Naive thymus-derived CD8-positive, alpha-beta T cell (primary cell): Measurements from ENCODE around the gene PNO1. TPM values are rescaled to one million over a fixed set of nuclear protein-coding genes. Genes with fewer than 3 reads are reported as not detected.

Experiments used
- ATAC-seq, 2 donors: fragments of 150-1000 bp; cut with Tn5 transposase in 1 of 2; sonication (Bioruptor Pico), chemical (Tn5 transposase) in 1 of 2; 1 replicate in 1 of 2; 2 replicates in 1 of 2; pipeline ENCODE4 v1.10.0; 2021; ENCODE audit warnings: mild to moderate bottlenecking in 2 of 2, moderate library complexity in 2 of 2
- POLR2A ChIA-PET: fragments of 350-600 bp; sonication (Branson Sonifier 250); formaldehyde crosslinking; loops from one replicate; lab custom pipeline; 2021; ENCODE audit warnings: antibody characterized with exemption; lab: Charles Lee
- DNase-seq, 10 donors: peaks; one replicate each; pipeline versions ENCODE4 v3.0.0 to v3.0.0-alpha.2; 2020 to 2022
- H3K27ac Mint-ChIP-seq, 10 donors: one replicate each; pipeline ENCODE4 v1.8.0; 2020 to 2022; ENCODE audit warnings: mild to moderate bottlenecking in 10 of 10, mixed read lengths in 10 of 10, moderate library complexity in 4 of 10, inconsistent platforms in 1 of 10
- H3K27me3 Mint-ChIP-seq, 5 donors: one replicate each; pipeline ENCODE4 v1.8.0; 2021 to 2022; ENCODE audit warnings: mixed read lengths in 5 of 5
- H3K36me3 Mint-ChIP-seq, 3 donors: one replicate each; pipeline ENCODE4 v1.8.0; 2020 to 2022; ENCODE audit warnings: mixed read lengths in 3 of 3, mild to moderate bottlenecking in 2 of 3, inconsistent platforms in 1 of 3
- H3K4me1 Mint-ChIP-seq, 4 donors: one replicate each; pipeline ENCODE4 v1.8.0; 2021 to 2022; ENCODE audit warnings: mixed read lengths in 4 of 4
- H3K4me3 Mint-ChIP-seq, 10 donors: one replicate each; pipeline ENCODE4 v1.8.0; 2020 to 2022; ENCODE audit warnings: mild to moderate bottlenecking in 10 of 10, mixed read lengths in 10 of 10, moderate library complexity in 6 of 10, inconsistent platforms in 1 of 10
- H3K9me3 Mint-ChIP-seq, 9 donors: one replicate each; pipeline ENCODE4 v1.8.0; 2020 to 2022; ENCODE audit warnings: mixed read lengths in 9 of 9, mild to moderate bottlenecking in 3 of 9, inconsistent platforms in 1 of 9, moderate library complexity in 1 of 9
- polyA plus RNA-seq, 3 donors: library from polyadenylated mRNA; unstranded; fragments of 300-500 nt; fragmentation: Illumina TruSeq; gene quantifications; one replicate each; pipeline ENCODE4 v1.2.3, GENCODE V29; 2021
- total RNA-seq, 8 experiments: library from RNA in 2 of 8; stranded (reverse) in 2 of 8; gene quantifications; one replicate each; pipeline ENCODE4 v1.2.3 and lab custom pipeline; 2021 to 2026

The PNO1 gene
- total and polyA plus RNA-seq, 5 experiments from 2014 or later: 11.8 to 24.5 (median 19.6) TPM

DNA sequence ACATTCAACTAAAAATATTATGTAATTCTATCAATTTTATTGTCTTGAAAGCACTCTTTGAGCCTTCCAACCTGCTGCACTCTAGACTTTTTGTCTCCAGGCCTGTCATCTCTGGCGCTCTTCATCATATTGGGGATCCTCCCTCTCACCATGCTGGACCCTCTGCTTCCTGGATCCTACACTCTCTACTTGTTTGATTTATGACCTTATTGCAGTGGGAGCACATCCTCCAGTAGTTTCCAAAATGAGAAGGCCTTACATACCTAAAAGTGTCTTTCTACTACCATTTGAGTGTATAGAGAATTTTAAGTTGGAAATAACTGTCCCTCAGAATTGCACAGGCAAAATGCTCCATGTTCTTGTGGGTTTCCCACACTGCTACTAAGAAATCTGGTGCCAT is 25.2 kb downstream of the PNO1 start:
- Mint-ChIP-seq H3K36me3 (peaks cover 0 to 79% (median 7%) of the 10 kb centered on the region in 3 donors), H3K4me1 (peaks cover 8 to 26% (median 22%) of the 10 kb centered on the region in 4 donors), H3K4me3 (no peak overlapping the region), H3K27ac (peak overlapping the region in 9 of 10 donors; percentile 15 to 71 (median 51)), H3K9me3 (no peaks in the 10 kb centered on the region), H3K27me3 (no peaks in the 10 kb centered on the region)
- DNase-seq: no peak
- POLR2A ChIA-PET: interaction anchor here (1.2 kb wide), 1 partner anchor 13 kb away, joined by 3 read pairs; no protein-coding TSS in a partner anchor
- ATAC-seq: no peak

DNA sequence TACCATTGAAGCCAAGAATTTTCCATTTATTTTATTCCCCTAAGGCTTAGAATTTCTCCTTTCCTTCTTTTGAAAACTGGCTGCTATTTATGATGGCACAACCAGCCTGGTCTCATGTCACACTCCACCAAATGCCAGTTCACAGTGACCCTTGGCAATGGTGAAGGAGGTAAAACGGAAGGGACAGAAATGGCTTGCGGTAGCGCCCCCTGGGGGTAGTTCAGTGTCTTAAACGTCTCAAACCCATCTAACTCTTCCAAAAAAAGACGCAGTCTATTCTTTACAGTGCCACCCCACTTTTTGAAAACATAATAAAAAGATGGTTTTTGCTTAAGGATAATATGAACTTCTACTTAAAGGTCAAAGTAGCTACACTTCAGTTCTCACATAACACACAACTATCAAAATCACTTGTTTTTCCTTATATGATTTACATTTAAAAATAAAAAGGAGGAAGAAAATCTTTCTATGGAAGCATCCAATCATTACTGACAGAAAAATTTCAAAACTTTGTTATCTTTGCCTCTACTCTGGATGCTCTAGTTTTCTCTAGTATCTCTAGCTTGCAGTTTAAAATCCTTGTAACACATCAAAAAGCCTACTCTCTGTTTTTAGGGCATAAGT is 28.0 kb downstream of the PNO1 start:
- H3K4me3 Mint-ChIP-seq: no peak overlapping the region
- DNase-seq (peak; percentile 30 to 72 (median 51)), ATAC-seq (peak; percentile 61 to 78)
- peaks cover 0 to 65% (median 7%) of the 10 kb centered on the region in 3 donors for H3K36me3 Mint-ChIP-seq
- no peaks in the 10 kb centered on the region for H3K27me3 Mint-ChIP-seq
- peak overlapping the region in 6 of 10 donors; percentile 28 to 87 (median 64) for H3K27ac Mint-ChIP-seq
- H3K4me1 Mint-ChIP-seq: peaks cover 10 to 35% (median 26%) of the 10 kb centered on the region in 4 donors
- H3K9me3 Mint-ChIP-seq: no peaks in the 10 kb centered on the region
- POLR2A ChIA-PET: interaction anchor here (0.7 to 1.9 kb wide), 4 partner anchors 10 to 67 kb away, joined by 3 to 5 read pairs (median 4); partner anchors contain the start of gene PPP3R1

DNA sequence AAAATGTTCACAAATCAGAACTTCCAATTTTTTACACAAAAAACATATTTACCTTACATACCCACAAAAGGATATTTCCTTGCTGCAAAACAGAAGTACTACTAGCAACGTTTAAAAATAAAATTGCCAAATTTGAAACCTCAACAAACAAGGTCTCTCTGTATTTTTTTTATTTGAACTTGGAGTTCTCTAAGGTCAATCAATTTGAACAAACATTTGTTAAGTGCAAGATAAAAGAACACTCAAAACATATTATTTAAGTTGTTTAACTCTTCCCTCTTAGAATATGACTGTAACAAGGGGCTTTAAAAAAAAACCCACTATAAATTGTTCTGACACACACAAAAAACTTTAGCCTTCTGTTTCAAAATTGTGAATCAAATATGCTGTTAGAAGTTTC is 29.6 kb downstream of the PNO1 start:
- H3K36me3 Mint-ChIP-seq: peaks cover 0 to 49% (median 6%) of the 10 kb centered on the region in 3 donors
- POLR2A ChIA-PET: no interaction called here
- peaks cover 9 to 46% (median 38%) of the 10 kb centered on the region in 4 donors for H3K4me1 Mint-ChIP-seq
- DNase-seq (no peak), ATAC-seq (no peak)
- H3K27me3 Mint-ChIP-seq: no peaks in the 10 kb centered on the region
- peak overlapping the region in 6 of 10 donors; percentile 13 to 84 (median 34) for H3K27ac Mint-ChIP-seq
- no peaks in the 10 kb centered on the region for H3K9me3 Mint-ChIP-seq
- H3K4me3 Mint-ChIP-seq: no peak overlapping the region

DNA sequence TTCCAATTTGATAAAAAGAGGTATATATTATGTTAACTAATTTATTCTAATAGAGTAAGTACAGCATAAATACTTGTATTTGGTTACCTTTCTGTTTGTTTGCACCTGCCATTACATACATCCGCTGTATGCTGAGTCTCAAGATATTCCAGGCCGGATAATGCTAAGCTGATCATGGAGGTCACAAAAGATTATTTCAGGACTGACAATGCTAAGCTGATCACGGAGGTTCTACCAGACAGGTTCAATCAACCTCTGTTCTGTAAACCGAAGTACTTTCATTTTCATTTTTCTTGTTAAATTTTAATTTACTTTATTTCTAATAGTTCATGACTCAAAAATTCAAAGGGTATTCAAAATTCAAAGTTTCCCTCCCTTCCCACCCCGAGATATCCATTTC is 31.1 kb downstream of the PNO1 start:
- DNase-seq (no peak), ATAC-seq (no peak)
- peaks cover 0 to 37% (median 5%) of the 10 kb centered on the region in 3 donors for H3K36me3 Mint-ChIP-seq
- H3K27ac Mint-ChIP-seq: peak overlapping the region in 4 of 10 donors; percentile 7 to 53 (median 38)
- H3K9me3 Mint-ChIP-seq: no peaks in the 10 kb centered on the region
- peak overlapping the region in 3 of 10 donors; percentile 13 to 55 (median 48) for H3K4me3 Mint-ChIP-seq
- H3K4me1 Mint-ChIP-seq: peaks cover 10 to 58% (median 43%) of the 10 kb centered on the region in 4 donors
- POLR2A ChIA-PET: interaction anchor here (0.6 to 1.2 kb wide), 2 partner anchors 10 to 36 kb away, joined by 3 to 5 read pairs; no protein-coding TSS in a partner anchor
- no peaks in the 10 kb centered on the region for H3K27me3 Mint-ChIP-seq

DNA sequence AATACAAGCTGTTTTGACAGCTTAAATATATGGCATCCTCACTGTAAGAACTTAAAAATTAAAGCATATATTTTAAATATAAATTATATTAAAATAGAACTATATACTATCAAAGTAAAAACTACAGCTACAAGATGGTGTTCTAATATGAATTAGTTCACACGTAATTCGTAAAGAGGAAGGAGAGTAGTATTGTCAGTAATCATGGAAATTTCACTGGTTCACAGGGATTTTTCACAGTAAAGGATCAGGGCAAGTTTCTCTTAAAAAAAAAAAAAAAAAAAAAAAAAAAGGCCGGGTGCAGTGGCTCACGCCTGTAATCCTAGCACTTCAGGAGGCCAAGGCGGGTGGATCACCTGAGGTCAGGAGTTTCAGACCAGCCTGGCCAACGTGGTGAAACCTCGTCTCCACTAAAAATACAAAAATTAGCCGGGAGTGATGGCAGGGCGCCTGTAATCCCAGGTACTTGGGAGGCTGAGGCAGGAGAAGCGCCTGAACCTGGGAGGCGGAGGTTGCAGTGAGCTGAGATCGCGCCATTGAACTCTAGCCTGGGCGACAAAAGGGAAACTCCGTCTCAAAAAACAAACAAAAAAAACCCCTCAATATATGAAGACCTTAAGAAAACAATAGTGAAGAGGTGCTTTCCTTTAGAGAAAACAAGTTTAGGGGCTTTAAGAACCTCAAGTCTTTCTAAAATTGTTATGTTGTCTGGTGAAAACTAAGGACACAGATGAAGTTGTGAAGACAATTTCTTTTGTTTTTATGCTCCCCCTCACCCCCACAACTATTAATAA is 32.5 kb downstream of the PNO1 start:
- H3K4me3 Mint-ChIP-seq: no peak overlapping the region
- peaks cover 0 to 26% (median 5%) of the 10 kb centered on the region in 3 donors for H3K36me3 Mint-ChIP-seq
- POLR2A ChIA-PET: no interaction called here
- H3K9me3 Mint-ChIP-seq: no peaks in the 10 kb centered on the region
- DNase-seq (no peak), ATAC-seq (peak in 1 of 2 donors; percentile 42)
- peaks cover 12 to 63% (median 44%) of the 10 kb centered on the region in 4 donors for H3K4me1 Mint-ChIP-seq
- no peaks in the 10 kb centered on the region for H3K27me3 Mint-ChIP-seq
- H3K27ac Mint-ChIP-seq: peak overlapping the region in 9 of 10 donors; percentile 2 to 75 (median 66)

DNA sequence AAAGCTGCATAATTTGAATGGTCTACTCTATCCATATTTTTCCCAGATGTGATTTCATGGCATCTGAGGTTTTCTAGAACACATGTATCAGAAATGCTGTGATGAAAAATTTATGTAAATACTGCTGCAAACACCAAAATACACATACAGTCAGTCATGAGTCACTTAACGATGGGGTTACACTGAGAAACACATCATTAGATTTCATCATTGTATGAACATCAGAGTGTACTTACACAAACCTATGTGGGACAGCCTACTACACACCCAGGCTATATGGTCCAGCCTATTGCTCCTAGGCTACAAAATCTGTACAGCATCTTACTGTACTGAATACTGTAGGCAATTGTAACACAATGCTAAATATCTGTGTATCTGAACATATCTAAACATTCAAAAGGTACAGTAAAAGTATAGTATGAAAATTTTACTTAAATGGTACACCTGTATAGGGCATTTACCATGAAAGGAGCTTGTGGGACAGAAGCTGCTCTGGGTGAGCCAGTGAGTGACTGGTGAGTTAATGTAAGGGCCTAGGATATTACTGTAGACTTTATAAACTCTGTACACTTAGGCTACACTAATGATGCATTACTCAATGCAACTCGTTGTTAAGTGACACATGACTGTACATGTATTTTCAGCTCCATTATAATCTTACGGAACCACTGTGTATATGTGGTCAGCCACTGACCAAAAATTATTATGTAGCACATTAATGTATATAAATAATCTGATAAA is 33.5 kb downstream of the PNO1 start:
- H3K27ac Mint-ChIP-seq: peak overlapping the region in 6 of 10 donors; percentile 2 to 71 (median 48)
- peaks cover 11 to 68% (median 51%) of the 10 kb centered on the region in 4 donors for H3K4me1 Mint-ChIP-seq
- no peak for ATAC-seq

DNA sequence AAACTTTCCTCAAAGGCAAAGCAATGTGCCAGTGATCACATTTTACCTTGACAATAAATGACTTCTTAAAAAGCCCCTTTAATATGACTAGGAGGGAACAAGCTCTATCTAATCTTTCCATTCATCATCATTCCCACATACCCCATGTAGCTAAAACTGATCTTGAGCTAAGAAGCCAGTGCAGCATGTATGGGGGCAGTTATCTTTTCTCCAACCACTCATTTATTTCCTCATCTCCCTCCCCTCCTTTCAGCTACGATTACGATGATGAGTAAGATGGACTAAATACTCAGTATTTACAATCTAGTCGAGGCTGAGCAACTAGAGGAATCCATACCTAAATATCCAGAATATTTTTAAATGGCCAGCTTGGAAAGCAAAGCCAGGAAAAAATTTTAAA is 35.5 kb downstream of the PNO1 start:
- Mint-ChIP-seq H3K4me1 (peaks cover 14 to 68% (median 50%) of the 10 kb centered on the region in 4 donors), H3K27me3 (no peaks in the 10 kb centered on the region), H3K9me3 (no peaks in the 10 kb centered on the region), H3K4me3 (no peak overlapping the region), H3K27ac (peak overlapping the region in 4 of 10 donors; percentile 2 to 45 (median 12)), H3K36me3 (peaks cover 0 to 4% (median 0%) of the 10 kb centered on the region in 3 donors)
- DNase-seq (no peak), ATAC-seq (no peak)
- POLR2A ChIA-PET: interaction anchor here (1.0 kb wide), 1 partner anchor 59 kb away, joined by 3 read pairs; the partner anchor contains the start of gene PPP3R1

More for the DNA sequence above, 33.5 kb downstream of the PNO1 start:
- Mint-ChIP-seq H3K27me3 (no peaks in the 10 kb centered on the region), H3K4me3 (no peak overlapping the region), H3K36me3 (peaks cover 0 to 18% (median 3%) of the 10 kb centered on the region in 3 donors), H3K9me3 (no peaks in the 10 kb centered on the region)
- POLR2A ChIA-PET: no interaction called here
- no peak for DNase-seq

DNA sequence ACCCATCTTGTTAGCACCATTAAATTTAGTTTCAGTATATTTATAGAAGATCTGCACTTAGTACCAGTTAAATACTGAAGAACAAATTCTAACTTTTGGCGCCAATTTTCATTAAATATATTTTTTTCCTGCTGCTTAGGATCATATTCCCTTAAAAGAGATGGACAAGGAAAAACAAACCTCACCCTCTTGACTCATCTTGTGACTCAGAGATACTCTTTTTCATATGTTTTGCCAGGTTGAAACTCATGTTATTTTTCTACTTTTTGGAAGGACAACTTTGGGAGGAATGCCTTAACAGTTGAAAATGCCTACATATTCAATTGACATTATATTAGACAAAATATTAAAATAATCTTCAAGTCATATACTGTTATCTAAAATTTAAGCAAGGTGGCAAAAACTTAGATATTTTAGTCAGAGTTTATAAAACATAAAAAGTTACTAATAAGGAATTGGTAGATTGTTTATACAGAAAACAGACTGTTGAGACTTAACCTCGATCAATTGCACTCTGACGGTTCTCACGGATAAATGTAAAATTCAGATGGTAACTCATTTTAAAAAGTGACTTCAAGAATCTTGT is 36.2 kb downstream of the PNO1 start:
- Mint-ChIP-seq H3K27ac (peak overlapping the region in 2 of 10 donors; percentile 2 to 45), H3K4me1 (peaks cover 13 to 67% (median 49%) of the 10 kb centered on the region in 4 donors)
- POLR2A ChIA-PET: no interaction called here

DNA sequence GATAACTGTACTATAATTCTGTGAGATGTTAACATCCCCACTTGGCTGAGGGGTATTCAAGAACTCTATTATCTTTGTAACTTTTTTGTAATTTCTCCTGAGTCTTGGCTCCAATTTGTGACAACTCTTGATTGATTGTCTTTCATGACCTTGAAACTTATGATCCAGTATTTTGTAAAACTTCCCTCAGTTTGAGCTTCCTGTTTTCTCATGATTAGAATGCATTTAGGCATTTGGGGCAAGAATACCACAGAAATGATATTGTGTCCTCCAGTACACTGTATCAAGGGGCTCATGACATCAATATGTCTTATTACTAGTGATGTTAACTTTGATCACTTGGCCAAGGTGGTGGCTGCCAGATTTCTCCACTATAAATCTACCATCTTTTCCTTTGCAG is 37.4 kb downstream of the PNO1 start:
- Mint-ChIP-seq H3K4me1 (peaks cover 13 to 66% (median 51%) of the 10 kb centered on the region in 4 donors), H3K4me3 (no peak overlapping the region), H3K36me3 (no peaks in the 10 kb centered on the region), H3K27me3 (no peaks in the 10 kb centered on the region), H3K27ac (peak overlapping the region in 2 of 10 donors; percentile 38 to 58), H3K9me3 (no peaks in the 10 kb centered on the region)
- DNase-seq (no peak), ATAC-seq (no peak)
- POLR2A ChIA-PET: interaction anchor here (1.2 to 2.5 kb wide), 2 partner anchors 38 to 58 kb away, joined by 6 to 16 read pairs; partner anchors contain the start of genes PNO1 and PPP3R1

More for the DNA sequence above, 36.2 kb downstream of the PNO1 start:
- no peaks in the 10 kb centered on the region for H3K36me3 Mint-ChIP-seq
- H3K27me3 Mint-ChIP-seq: no peaks in the 10 kb centered on the region
- H3K4me3 Mint-ChIP-seq: no peak overlapping the region
- no peaks in the 10 kb centered on the region for H3K9me3 Mint-ChIP-seq
- ATAC-seq (no peak), DNase-seq (no peak)

DNA sequence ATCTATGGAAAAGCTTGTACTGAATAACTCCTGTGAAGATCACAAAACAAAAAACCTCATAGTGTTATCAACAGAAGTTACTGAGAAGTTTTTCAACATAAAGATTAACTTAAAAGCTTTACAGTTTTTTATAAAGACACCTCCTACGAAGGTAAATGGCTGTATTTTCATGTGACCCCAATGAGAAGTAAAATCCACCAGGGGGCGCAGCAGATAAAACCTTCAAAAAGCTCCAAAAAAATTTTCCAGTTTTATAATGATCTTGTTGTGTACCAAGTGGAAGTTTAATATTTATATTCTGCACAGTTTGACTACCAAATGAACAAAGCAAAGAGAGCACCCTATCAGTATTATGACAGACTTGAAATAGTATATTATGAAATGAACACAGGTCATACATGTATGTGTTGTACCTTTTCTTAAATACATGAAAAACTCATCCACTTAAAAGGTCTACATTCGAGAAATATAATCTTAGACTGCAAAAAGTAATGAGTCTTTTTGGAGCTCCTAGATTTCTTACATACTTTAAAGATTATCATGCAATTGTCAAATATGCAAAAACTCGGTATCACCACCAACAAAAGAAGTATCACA is 38.5 kb downstream of the PNO1 start:
- Mint-ChIP-seq H3K4me3 (peak overlapping the region in 1 of 10 donors; percentile 5), H3K27ac (peak overlapping the region in 7 of 10 donors; percentile 17 to 76 (median 44)), H3K9me3 (no peaks in the 10 kb centered on the region), H3K4me1 (peaks cover 15 to 66% (median 51%) of the 10 kb centered on the region in 4 donors), H3K36me3 (no peaks in the 10 kb centered on the region), H3K27me3 (no peaks in the 10 kb centered on the region)
- POLR2A ChIA-PET: interaction anchor here (0.7 to 2.5 kb wide), 4 partner anchors 39 to 87 kb away, joined by 3 to 16 read pairs (median 4); partner anchors contain the start of genes PNO1 and PPP3R1
- ATAC-seq: peak; percentile 64 to 65
- DNase-seq: peak in 9 of 10 donors; percentile 19 to 77 (median 53)

DNA sequence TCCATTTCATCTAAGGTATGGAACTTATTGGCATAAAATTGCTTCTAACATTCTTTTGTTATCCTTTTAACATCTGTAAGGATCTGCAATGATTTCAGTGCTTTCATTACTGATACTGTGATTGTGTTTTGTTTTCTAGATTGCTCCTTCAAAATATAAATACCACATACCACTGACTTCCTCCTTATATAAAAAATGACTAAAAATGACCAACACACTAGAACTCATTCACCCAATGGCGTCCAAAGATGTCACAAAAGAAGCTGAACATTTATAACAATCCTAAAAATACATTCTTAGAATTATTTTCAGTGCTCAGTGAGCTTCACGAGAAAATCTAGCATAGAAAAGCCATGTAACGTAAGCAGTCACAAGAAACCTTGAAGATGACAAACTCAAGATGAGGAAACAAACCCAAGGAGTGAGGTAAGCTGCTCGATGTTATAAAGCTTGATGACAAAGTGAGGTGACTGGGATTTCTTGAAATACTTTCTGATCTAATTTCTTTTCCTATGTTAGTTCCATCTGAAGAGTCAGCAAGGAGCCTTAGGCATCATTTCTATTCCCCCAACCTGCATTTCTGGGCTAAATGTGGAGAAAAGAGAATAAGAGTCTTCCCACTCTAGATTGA is 42.6 kb downstream of the PNO1 start:
- ATAC-seq: no peak
- H3K27me3 Mint-ChIP-seq: no peaks in the 10 kb centered on the region
- H3K36me3 Mint-ChIP-seq: peaks cover 0 to 11% (median 3%) of the 10 kb centered on the region in 3 donors
- peaks cover 23 to 75% (median 61%) of the 10 kb centered on the region in 4 donors for H3K4me1 Mint-ChIP-seq
- POLR2A ChIA-PET: interaction anchor here (1.9 kb wide), 1 partner anchor 52 kb away, joined by 4 read pairs; the partner anchor contains the start of gene PPP3R1
- H3K9me3 Mint-ChIP-seq: no peaks in the 10 kb centered on the region
- H3K4me3 Mint-ChIP-seq: no peak overlapping the region
- H3K27ac Mint-ChIP-seq: peak overlapping the region in 8 of 10 donors; percentile 2 to 78 (median 24)
- DNase-seq: no peak
